GM06990 (cell line): ENCODE results near the gene PTPRO.

ENCODE experiments used
- DNase-seq: peaks from one replicate; pipeline ENCODE4 v3.0.0-alpha.2; 2011; ENCODE audit not compliant: insufficient read length; ENCODE audit errors: extremely low read depth
- H3K27me3 ChIP-seq: replicated peaks from 2 replicates; pipeline ENCODE4 v1.6.0; 2011; ENCODE audit warnings: low read length; ENCODE audit not compliant: control insufficient read depth, insufficient read depth
- H3K36me3 ChIP-seq: 2 replicates; pipeline ENCODE4 v1.5.1; 2011; ENCODE audit warnings: low read length; ENCODE audit not compliant: control insufficient read depth, insufficient read depth
- H3K4me3 ChIP-seq: replicated peaks from 2 replicates; pipeline ENCODE4 v1.5.1; 2011; ENCODE audit warnings: low read depth, mild to moderate bottlenecking, control low read depth, low read length
- CTCF ChIP-seq: IDR thresholded peaks from 2 replicates; pipeline ENCODE4 v1.5.1; 2011; ENCODE audit warnings: low read length, control low read depth, mild to moderate bottlenecking, inconsistent platforms; ENCODE audit not compliant: insufficient read depth, poor library complexity, severe bottlenecking

Gene PTPRO

GRCh38 chr12:15632708-15633107, 310.4 kb downstream of the PTPRO start:
- Histone ChIP-seq H3K36me3 (no peaks in the 10 kb centered on the region), H3K27me3 (no peaks in the 10 kb centered on the region), H3K4me3 (no peak overlapping the region)
- no peak for DNase-seq
- TF ChIP-seq CTCF, result no peak

GRCh38 chr12:15633201-15633600, 310.9 kb downstream of the PTPRO start:
- no peaks in the 10 kb centered on the region for H3K36me3 ChIP-seq
- H3K27me3 ChIP-seq, result no peaks in the 10 kb centered on the region
- TF ChIP-seq CTCF, result no peak
- no peak overlapping the region for H3K4me3 ChIP-seq
- DNase-seq, result no peak

- no peak for TF ChIP-seq CTCF
- H3K27me3 ChIP-seq, result no peaks in the 10 kb centered on the region
- DNase-seq, result no peak
- no peak overlapping the region for H3K4me3 ChIP-seq
- no peaks in the 10 kb centered on the region for H3K36me3 ChIP-seq
Observed at GRCh38 chr12:15634010-15634683, 311.8 kb downstream of the PTPRO start.

- TF ChIP-seq CTCF, result no peak
- no peaks in the 10 kb centered on the region for H3K36me3 ChIP-seq
- DNase-seq, result no peak
- H3K4me3 ChIP-seq, result no peak overlapping the region
- no peaks in the 10 kb centered on the region for H3K27me3 ChIP-seq
Observed at GRCh38 chr12:15636060-15636890, 314.0 kb downstream of the PTPRO start.

GRCh38 chr12:15638231-15638630, 315.9 kb downstream of the PTPRO start:
- no peak for TF ChIP-seq CTCF
- H3K4me3 ChIP-seq, result no peak overlapping the region
- no peak for DNase-seq
- no peaks in the 10 kb centered on the region for H3K27me3 ChIP-seq
- no peaks in the 10 kb centered on the region for H3K36me3 ChIP-seq

- no peak for TF ChIP-seq CTCF
- DNase-seq, result no peak
- H3K27me3 ChIP-seq, result no peaks in the 10 kb centered on the region
- H3K4me3 ChIP-seq, result no peak overlapping the region
- no peaks in the 10 kb centered on the region for H3K36me3 ChIP-seq
Observed at GRCh38 chr12:15644700-15645099, 322.4 kb downstream of the PTPRO start.
